ENCODE data around the gene NOVA2. TPM values are rescaled to one million over a fixed set of nuclear protein-coding genes. Genes with fewer than 3 reads are reported as not detected.
A peak's percentile ranks its signal among the peaks of the same experiment; 100 is the strongest.

Gene NOVA2
- polyA plus RNA-seq, 2 of the 4 experiments (the other 2 are of a cell fraction), result 0.06 to 0.30 TPM

DNA sequence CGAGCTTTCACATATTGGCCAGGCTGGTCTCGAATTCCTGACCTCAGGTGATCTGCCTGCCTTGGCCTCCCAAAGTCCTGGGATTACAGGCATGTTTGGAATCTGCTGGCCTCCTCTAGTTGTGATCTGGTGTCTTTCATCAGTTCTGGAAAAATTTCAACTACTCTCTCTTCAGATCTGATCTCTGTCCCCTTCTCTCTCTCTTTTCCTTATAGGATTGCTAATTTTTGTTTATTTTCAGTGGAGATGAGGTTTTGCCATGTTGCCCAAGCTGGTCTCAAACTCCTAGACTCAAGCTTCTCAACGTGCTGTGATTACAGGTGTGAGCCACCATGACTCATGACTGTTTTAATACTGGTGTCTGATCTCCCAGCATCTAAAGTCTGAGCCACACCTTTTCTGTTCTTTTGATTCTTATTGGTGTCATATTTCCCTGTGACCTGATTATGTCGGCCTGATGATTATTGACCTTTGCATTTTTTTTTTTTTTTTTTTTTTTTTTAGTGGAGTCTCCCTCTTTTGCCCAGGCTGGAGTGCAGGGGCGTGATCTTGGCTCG is 48.7 kb downstream of the NOVA2 start (continued):
- TF ChIP-seq, protein P1, sequence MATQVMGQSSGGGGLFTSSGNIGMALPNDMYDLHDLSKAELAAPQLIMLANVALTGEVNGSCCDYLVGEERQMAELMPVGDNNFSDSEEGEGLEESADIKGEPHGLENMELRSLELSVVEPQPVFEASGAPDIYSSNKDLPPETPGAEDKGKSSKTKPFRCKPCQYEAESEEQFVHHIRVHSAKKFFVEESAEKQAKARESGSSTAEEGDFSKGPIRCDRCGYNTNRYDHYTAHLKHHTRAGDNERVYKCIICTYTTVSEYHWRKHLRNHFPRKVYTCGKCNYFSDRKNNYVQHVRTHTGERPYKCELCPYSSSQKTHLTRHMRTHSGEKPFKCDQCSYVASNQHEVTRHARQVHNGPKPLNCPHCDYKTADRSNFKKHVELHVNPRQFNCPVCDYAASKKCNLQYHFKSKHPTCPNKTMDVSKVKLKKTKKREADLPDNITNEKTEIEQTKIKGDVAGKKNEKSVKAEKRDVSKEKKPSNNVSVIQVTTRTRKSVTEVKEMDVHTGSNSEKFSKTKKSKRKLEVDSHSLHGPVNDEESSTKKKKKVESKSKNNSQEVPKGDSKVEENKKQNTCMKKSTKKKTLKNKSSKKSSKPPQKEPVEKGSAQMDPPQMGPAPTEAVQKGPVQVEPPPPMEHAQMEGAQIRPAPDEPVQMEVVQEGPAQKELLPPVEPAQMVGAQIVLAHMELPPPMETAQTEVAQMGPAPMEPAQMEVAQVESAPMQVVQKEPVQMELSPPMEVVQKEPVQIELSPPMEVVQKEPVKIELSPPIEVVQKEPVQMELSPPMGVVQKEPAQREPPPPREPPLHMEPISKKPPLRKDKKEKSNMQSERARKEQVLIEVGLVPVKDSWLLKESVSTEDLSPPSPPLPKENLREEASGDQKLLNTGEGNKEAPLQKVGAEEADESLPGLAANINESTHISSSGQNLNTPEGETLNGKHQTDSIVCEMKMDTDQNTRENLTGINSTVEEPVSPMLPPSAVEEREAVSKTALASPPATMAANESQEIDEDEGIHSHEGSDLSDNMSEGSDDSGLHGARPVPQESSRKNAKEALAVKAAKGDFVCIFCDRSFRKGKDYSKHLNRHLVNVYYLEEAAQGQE (IDR thresholded peaks at IDR 0.05), result no peak

DNA sequence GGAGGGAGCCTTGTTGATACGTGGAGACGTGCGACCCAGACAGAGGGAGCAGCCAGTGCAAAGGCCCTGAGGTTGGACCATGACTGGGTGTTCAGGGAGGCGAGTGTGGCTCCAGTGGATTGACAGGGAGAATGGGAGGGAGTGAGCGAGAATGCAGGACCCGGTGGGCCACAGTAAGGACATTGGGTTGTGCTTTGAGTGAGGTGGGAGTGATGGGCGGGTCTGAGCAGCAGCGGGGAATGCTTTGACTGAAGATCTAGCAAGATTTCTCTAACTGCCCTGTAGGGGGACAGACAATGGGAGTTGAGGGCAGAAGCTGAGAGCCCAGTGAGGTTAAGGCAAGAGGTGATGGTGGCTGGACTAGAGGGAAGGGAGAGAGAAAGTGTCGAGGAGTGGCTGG is 51.4 kb downstream of the NOVA2 start:
- no peak overlapping the region for H3K27ac ChIP-seq
- no peak for FAIRE-seq
- no peak for TF ChIP-seq CHD2 (IDR thresholded peaks at IDR 0.05; ENCODE audit: low read length, partially characterized antibody)
- TF ChIP-seq, protein P2, sequence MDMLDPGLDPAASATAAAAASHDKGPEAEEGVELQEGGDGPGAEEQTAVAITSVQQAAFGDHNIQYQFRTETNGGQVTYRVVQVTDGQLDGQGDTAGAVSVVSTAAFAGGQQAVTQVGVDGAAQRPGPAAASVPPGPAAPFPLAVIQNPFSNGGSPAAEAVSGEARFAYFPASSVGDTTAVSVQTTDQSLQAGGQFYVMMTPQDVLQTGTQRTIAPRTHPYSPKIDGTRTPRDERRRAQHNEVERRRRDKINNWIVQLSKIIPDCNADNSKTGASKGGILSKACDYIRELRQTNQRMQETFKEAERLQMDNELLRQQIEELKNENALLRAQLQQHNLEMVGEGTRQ (IDR thresholded peaks at IDR 0.05), result no peak
- TF ChIP-seq, protein P3, sequence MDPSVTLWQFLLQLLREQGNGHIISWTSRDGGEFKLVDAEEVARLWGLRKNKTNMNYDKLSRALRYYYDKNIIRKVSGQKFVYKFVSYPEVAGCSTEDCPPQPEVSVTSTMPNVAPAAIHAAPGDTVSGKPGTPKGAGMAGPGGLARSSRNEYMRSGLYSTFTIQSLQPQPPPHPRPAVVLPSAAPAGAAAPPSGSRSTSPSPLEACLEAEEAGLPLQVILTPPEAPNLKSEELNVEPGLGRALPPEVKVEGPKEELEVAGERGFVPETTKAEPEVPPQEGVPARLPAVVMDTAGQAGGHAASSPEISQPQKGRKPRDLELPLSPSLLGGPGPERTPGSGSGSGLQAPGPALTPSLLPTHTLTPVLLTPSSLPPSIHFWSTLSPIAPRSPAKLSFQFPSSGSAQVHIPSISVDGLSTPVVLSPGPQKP (IDR thresholded peaks at IDR 0.05; ENCODE audit: low read depth, low read length), result no peak
- TF ChIP-seq HOXA7 (CRISPR knock-in tag; IDR thresholded peaks at IDR 0.05), result no peak
- no peak for TF ChIP-seq NFE2L2 (conservative IDR thresholded peaks at IDR 0.05; ENCODE audit: low read length)
- TF ChIP-seq, protein P4, sequence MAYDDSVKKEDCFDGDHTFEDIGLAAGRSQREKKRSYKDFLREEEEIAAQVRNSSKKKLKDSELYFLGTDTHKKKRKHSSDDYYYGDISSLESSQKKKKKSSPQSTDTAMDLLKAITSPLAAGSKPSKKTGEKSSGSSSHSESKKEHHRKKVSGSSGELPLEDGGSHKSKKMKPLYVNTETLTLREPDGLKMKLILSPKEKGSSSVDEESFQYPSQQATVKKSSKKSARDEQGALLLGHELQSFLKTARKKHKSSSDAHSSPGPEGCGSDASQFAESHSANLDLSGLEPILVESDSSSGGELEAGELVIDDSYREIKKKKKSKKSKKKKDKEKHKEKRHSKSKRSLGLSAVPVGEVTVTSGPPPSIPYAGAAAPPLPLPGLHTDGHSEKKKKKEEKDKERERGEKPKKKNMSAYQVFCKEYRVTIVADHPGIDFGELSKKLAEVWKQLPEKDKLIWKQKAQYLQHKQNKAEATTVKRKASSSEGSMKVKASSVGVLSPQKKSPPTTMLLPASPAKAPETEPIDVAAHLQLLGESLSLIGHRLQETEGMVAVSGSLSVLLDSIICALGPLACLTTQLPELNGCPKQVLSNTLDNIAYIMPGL (CRISPR knock-in tag; IDR thresholded peaks at IDR 0.05; ENCODE audit: borderline replicate concordance), result no peak
- TF ChIP-seq MAFK (IDR thresholded peaks at IDR 0.05; ENCODE audit: partially characterized antibody), result no peak
- no peak for TF ChIP-seq FOXS1 (CRISPR knock-in tag; IDR thresholded peaks at IDR 0.05)
- no peak for TF ChIP-seq RNF2 (IDR thresholded peaks at IDR 0.05; ENCODE audit: borderline replicate concordance, low read depth)
- ChIA-PET CTCF (interaction anchor here (0.7 to 1.4 kb wide), 2 partner anchors 13 to 95 kb away, joined by 3 read pairs; no protein-coding TSS in a partner anchor), POLR2A (no interaction called here)
- 63% methylated on average over 9 of the region's 9 CpGs for WGBS (ENCODE audit: missing lambda C conversion rate)
- ATAC-seq, result peak; percentile 64 to 86; a peak in 3 of 6 replicates
- no peak overlapping the region for H3K4me3 ChIP-seq
- H3K4me1 ChIP-seq, result no peaks in the 10 kb centered on the region
- no peak overlapping the region for H3K4me2 ChIP-seq
- H3K9me3 ChIP-seq, result no peaks in the 10 kb centered on the region; the same call in 2 of the 3 replicates
- peak; percentile 66 for DNase-seq (ENCODE audit: low read depth in 1 of 2, low spot score in 1 of 2)

- no peak for ATAC-seq
- H3K27ac ChIP-seq, result no peak overlapping the region
- TF ChIP-seq, protein P3 (IDR thresholded peaks at IDR 0.05; ENCODE audit: low read depth, low read length), result no peak
- TF ChIP-seq, protein P5, sequence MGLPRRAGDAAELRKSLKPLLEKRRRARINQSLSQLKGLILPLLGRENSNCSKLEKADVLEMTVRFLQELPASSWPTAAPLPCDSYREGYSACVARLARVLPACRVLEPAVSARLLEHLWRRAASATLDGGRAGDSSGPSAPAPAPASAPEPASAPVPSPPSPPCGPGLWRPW (IDR thresholded peaks at IDR 0.05), result no peak
- TF ChIP-seq NPAS2 (CRISPR knock-in tag; IDR thresholded peaks at IDR 0.05; ENCODE audit: borderline replicate concordance), result no peak
- no peak for TF ChIP-seq FOSL2 (IDR thresholded peaks at IDR 0.05)
- no peak for TF ChIP-seq FOSL2 (CRISPR knock-in tag; IDR thresholded peaks at IDR 0.05)
- TF ChIP-seq, protein P6, sequence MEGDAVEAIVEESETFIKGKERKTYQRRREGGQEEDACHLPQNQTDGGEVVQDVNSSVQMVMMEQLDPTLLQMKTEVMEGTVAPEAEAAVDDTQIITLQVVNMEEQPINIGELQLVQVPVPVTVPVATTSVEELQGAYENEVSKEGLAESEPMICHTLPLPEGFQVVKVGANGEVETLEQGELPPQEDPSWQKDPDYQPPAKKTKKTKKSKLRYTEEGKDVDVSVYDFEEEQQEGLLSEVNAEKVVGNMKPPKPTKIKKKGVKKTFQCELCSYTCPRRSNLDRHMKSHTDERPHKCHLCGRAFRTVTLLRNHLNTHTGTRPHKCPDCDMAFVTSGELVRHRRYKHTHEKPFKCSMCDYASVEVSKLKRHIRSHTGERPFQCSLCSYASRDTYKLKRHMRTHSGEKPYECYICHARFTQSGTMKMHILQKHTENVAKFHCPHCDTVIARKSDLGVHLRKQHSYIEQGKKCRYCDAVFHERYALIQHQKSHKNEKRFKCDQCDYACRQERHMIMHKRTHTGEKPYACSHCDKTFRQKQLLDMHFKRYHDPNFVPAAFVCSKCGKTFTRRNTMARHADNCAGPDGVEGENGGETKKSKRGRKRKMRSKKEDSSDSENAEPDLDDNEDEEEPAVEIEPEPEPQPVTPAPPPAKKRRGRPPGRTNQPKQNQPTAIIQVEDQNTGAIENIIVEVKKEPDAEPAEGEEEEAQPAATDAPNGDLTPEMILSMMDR (IDR thresholded peaks at IDR 0.05), result no peak
- TF ChIP-seq FOSB (CRISPR knock-in tag; IDR thresholded peaks at IDR 0.05), result no peak
- no peak for TF ChIP-seq JUNB (IDR thresholded peaks at IDR 0.05)
- no peak for TF ChIP-seq POLR2A (IDR thresholded peaks at IDR 0.05; ENCODE audit: low read length)
- TF ChIP-seq RFX5 (IDR thresholded peaks at IDR 0.05), result no peak
- no peak for TF ChIP-seq MAZ (IDR thresholded peaks at IDR 0.05; ENCODE audit: borderline replicate concordance, low read depth, low read length)
- H3K4me1 ChIP-seq, result no peaks in the 10 kb centered on the region
- CTCF ChIA-PET, result interaction anchor here (0.8 to 2.8 kb wide), 4 partner anchors 20 to 108 kb away, joined by 3 to 9 read pairs (median 4); partner anchors contain the start of gene FOXA3
- POLR2A ChIA-PET, result interaction anchor here (0.7 kb wide), 1 partner anchor 34 kb away, joined by 3 read pairs; no protein-coding TSS in a partner anchor
- H3K4me2 ChIP-seq, result no peak overlapping the region
- DNase-seq (ENCODE audit: low read depth in 1 of 2, low spot score in 1 of 2), result no peak
- H3K9me3 ChIP-seq, result no peaks in the 10 kb centered on the region; the same call in 2 of the 3 replicates
- H3K4me3 ChIP-seq, result no peak overlapping the region
- no peak for FAIRE-seq
- WGBS (ENCODE audit: missing lambda C conversion rate), result 39% methylated on average over 8 of the region's 8 CpGs
Observed at GRCh38 chr19:45920458-45920857, 53.2 kb downstream of the NOVA2 start.

Data from A549 (cell line).